ENCODE results near the gene UBAP1L. TPM values are rescaled to one million over a fixed set of nuclear protein-coding genes. Genes with fewer than 3 reads are reported as not detected.

UBAP1L gene
- total RNA-seq = 0.38 and 0.47 TPM in 2 replicates

GRCh38 chr15:65115086-65115485, at the start of gene UBAP1L:
Gene UBAP1L, minus strand, starts transcription at chr15:65115200. Its CDS starts 8,985 bp downstream, at chr15:65106215.

GRCh38 chr15:65133548-65134200, 18.7 kb upstream of the UBAP1L start, which contains the start of gene PDCD7:
Gene PDCD7, minus strand, starts transcription at chr15:65133808. Its CDS starts 27 bp downstream, at chr15:65133781.

GRCh38 chr15:65076486-65077290, 38.3 kb downstream of the UBAP1L start, which contains the start of gene KBTBD13:
Gene KBTBD13, plus strand, starts transcription at chr15:65076746. Its CDS starts 70 bp downstream, at chr15:65076816.

GRCh38 chr15:65067645-65068402, 47.2 kb downstream of the UBAP1L start, which contains the start of gene RASL12:
Gene RASL12, minus strand, starts transcription at chr15:65067991. Its CDS starts 156 bp downstream, at chr15:65067835.

GRCh38 chr15:65044724-65045481, 70.1 kb downstream of the UBAP1L start, which contains the start of gene SLC51B:
Gene SLC51B, plus strand, starts transcription at chr15:65045387. Its CDS starts 4,618 bp downstream, at chr15:65050005.

Other genes starting within 250 kb of the UBAP1L start
- gene ANKDD1A, start 203.3 kb downstream of the UBAP1L start, total RNA-seq = 0.47 and 0.49 TPM in 2 replicates
- gene SPG21, start 125.3 kb downstream of the UBAP1L start, total RNA-seq = 70.1 and 74.1 TPM in 2 replicates
- gene MTFMT, start 85.6 kb downstream of the UBAP1L start, total RNA-seq = 25.4 and 32.6 TPM in 2 replicates
- not detected in 2 replicates for gene SLC51B, start 69.8 kb downstream of the UBAP1L start, total RNA-seq
- 1.1 TPM in 1 of 2 replicates, not detected in the other for gene RASL12, start 47.2 kb downstream of the UBAP1L start, total RNA-seq
- not detected in 2 replicates for gene KBTBD13, start 38.5 kb downstream of the UBAP1L start, total RNA-seq
- 16.2 and 23.4 TPM in 2 replicates for gene PDCD7, start 18.6 kb upstream of the UBAP1L start, total RNA-seq
- gene CLPX, start 70.1 kb upstream of the UBAP1L start, total RNA-seq = 19.1 and 19.2 TPM in 2 replicates
- gene CILP, start 96.3 kb upstream of the UBAP1L start, total RNA-seq = not detected in 2 replicates
- 4.0 and 6.9 TPM in 2 replicates for gene PARP16, start 171.7 kb upstream of the UBAP1L start, total RNA-seq
- not detected in 2 replicates for gene RNU5A-1, start 180.9 kb upstream of the UBAP1L start, total RNA-seq
- not detected in 2 replicates for gene RNU5B-1, start 189.5 kb upstream of the UBAP1L start, total RNA-seq